ENCODE data around the gene UGT1A5. TPM values are rescaled to one million over a fixed set of nuclear protein-coding genes. Genes with fewer than 3 reads are reported as not detected.

UGT1A5 gene
- total RNA-seq, 4 donors from 2014 or later: not detected

- H3K4me3 ChIP-seq: no peak overlapping the region
- H3K36me3 ChIP-seq: no peaks in the 10 kb centered on the region
- no peak for TF ChIP-seq CTCF (IDR thresholded peaks at IDR 0.05)
- no peak for TF ChIP-seq POLR2A (IDR thresholded peaks at IDR 0.05)
- no peaks in the 10 kb centered on the region for H3K9me3 ChIP-seq
- intact Hi-C loops (cut with DNase I; ENCODE audit: low total_unique reads): no loop called here
- no peaks in the 10 kb centered on the region for H3K27me3 ChIP-seq
- H3K4me1 ChIP-seq: no peaks in the 10 kb centered on the region
- H3K27ac ChIP-seq: no peak overlapping the region
- DNase-seq: no peak
Observed at GRCh38 chr2:233761040-233761769, 48.5 kb downstream of the UGT1A5 start.

- no peak overlapping the region for H3K27ac ChIP-seq
- H3K9me3 ChIP-seq: no peaks in the 10 kb centered on the region
- H3K4me1 ChIP-seq: no peaks in the 10 kb centered on the region
- no peaks in the 10 kb centered on the region for H3K27me3 ChIP-seq
- DNase-seq: no peak
- no peak overlapping the region for H3K4me3 ChIP-seq
- intact Hi-C loops (cut with DNase I; ENCODE audit: low total_unique reads): no loop called here
- no peak for TF ChIP-seq CTCF (IDR thresholded peaks at IDR 0.05)
- no peak for TF ChIP-seq POLR2A (IDR thresholded peaks at IDR 0.05)
- H3K36me3 ChIP-seq: no peaks in the 10 kb centered on the region
Observed at GRCh38 chr2:233764264-233764663, 51.6 kb downstream of the UGT1A5 start.

GRCh38 chr2:233764761-233765160 lies 52.1 kb downstream of the UGT1A5 start:
- Histone ChIP-seq H3K36me3 (no peaks in the 10 kb centered on the region), H3K27ac (no peak overlapping the region), H3K4me1 (no peaks in the 10 kb centered on the region), H3K4me3 (no peak overlapping the region), H3K27me3 (no peaks in the 10 kb centered on the region), H3K9me3 (no peaks in the 10 kb centered on the region)
- intact Hi-C loops (cut with DNase I; ENCODE audit: low total_unique reads): no loop called here
- TF ChIP-seq CTCF (IDR thresholded peaks at IDR 0.05) (no peak), POLR2A (IDR thresholded peaks at IDR 0.05) (no peak)
- DNase-seq: no peak

DNA sequence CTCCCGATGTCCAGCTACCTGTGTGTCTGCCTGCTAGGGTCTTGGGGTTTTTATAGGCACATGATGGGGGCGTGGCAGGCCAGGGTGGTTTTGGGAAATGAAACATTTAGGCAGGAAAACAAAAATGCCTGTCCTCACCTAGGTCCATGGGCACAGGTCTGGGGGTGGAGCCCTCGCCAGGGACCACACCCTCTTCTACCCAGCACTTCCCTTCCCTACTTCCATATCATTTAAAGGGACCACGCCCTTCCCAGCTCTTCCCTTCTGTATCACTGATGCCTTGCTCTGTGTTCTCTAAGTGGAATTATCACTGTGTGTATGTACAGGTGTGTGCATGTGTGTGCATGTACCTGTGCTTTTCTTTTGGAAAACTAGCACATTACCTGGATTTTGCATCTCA lies 53.7 kb downstream of the UGT1A5 start:
- Histone ChIP-seq H3K9me3 (no peaks in the 10 kb centered on the region), H3K27me3 (no peaks in the 10 kb centered on the region), H3K4me1 (no peaks in the 10 kb centered on the region), H3K36me3 (no peaks in the 10 kb centered on the region), H3K4me3 (no peak overlapping the region), H3K27ac (no peak overlapping the region)
- intact Hi-C loops (cut with DNase I; ENCODE audit: low total_unique reads): no loop called here
- TF ChIP-seq CTCF (IDR thresholded peaks at IDR 0.05): no peak
- no peak for TF ChIP-seq POLR2A (IDR thresholded peaks at IDR 0.05)
- DNase-seq: no peak

DNA sequence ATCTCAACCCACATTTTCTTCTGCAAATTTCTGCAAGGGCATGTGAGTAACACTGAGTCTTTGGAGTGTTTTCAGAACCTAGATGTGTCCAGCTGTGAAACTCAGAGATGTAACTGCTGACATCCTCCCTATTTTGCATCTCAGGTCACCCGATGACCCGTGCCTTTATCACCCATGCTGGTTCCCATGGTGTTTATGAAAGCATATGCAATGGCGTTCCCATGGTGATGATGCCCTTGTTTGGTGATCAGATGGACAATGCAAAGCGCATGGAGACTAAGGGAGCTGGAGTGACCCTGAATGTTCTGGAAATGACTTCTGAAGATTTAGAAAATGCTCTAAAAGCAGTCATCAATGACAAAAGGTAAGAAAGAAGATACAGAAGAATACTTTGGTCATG lies 55.4 kb downstream of the UGT1A5 start:
- Histone ChIP-seq H3K27ac (no peak overlapping the region), H3K4me3 (no peak overlapping the region), H3K36me3 (no peaks in the 10 kb centered on the region), H3K27me3 (no peaks in the 10 kb centered on the region), H3K9me3 (no peaks in the 10 kb centered on the region), H3K4me1 (no peaks in the 10 kb centered on the region)
- DNase-seq: no peak
- intact Hi-C loops (cut with DNase I; ENCODE audit: low total_unique reads): no loop called here
- TF ChIP-seq POLR2A (IDR thresholded peaks at IDR 0.05): no peak
- no peak for TF ChIP-seq CTCF (IDR thresholded peaks at IDR 0.05)

All from uterus (tissue), 4 donors.